Fibroblast of villous mesenchyme (primary cell): ENCODE results near the gene PFDN1. TPM values are rescaled to one million over a fixed set of nuclear protein-coding genes. Genes with fewer than 3 reads are reported as not detected.
A peak's percentile ranks its signal among the peaks of the same experiment; 100 is the strongest.

Source experiments
- DNase-seq: peaks from one replicate; pipeline ENCODE4 v3.0.0-alpha.2; 2010; ENCODE audit warnings: low read depth
- H3K4me3 ChIP-seq: 2 replicates; pipeline ENCODE4 v1.5.1; 2011; ENCODE audit warnings: low read depth, mild to moderate bottlenecking, low read length
- total RNA-seq: library from RNA; depleted of rRNA; stranded (reverse); fragments of >200 nt; gene quantifications from 2 replicates; pipeline ENCODE4 v1.2.3, GENCODE V29; 2012
- TF ChIP-seq, protein P1 (sequence below): IDR thresholded peaks from 2 replicates; pipeline ENCODE4 v1.5.1; 2012; ENCODE audit warnings: low read depth, mild to moderate bottlenecking, low read length; ENCODE audit not compliant: insufficient read depth

PFDN1 gene
- total RNA-seq, 1 donor = 69.1 TPM

DNA sequence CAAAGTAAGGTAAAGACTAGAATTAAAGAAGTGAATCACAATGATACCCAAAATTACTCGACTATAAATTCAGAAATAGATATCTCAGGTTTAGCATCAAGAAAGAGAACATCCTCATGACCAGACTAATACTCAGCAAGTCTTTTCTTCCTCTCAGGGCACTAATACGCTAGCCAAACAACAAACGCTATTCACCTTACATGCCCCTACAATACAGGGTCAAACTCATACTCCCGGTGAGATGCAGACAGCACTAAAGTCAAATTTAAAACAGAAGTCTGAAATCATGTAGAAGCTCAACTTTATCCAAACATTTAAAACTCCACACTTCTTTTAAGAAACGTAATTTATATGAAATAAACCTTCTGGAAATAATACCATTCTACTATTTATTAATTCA, 5.6 kb downstream of the PFDN1 start:
- TF ChIP-seq, protein P1, sequence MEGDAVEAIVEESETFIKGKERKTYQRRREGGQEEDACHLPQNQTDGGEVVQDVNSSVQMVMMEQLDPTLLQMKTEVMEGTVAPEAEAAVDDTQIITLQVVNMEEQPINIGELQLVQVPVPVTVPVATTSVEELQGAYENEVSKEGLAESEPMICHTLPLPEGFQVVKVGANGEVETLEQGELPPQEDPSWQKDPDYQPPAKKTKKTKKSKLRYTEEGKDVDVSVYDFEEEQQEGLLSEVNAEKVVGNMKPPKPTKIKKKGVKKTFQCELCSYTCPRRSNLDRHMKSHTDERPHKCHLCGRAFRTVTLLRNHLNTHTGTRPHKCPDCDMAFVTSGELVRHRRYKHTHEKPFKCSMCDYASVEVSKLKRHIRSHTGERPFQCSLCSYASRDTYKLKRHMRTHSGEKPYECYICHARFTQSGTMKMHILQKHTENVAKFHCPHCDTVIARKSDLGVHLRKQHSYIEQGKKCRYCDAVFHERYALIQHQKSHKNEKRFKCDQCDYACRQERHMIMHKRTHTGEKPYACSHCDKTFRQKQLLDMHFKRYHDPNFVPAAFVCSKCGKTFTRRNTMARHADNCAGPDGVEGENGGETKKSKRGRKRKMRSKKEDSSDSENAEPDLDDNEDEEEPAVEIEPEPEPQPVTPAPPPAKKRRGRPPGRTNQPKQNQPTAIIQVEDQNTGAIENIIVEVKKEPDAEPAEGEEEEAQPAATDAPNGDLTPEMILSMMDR = no peak
- no peak overlapping the region for H3K4me3 ChIP-seq
- no peak for DNase-seq

DNA sequence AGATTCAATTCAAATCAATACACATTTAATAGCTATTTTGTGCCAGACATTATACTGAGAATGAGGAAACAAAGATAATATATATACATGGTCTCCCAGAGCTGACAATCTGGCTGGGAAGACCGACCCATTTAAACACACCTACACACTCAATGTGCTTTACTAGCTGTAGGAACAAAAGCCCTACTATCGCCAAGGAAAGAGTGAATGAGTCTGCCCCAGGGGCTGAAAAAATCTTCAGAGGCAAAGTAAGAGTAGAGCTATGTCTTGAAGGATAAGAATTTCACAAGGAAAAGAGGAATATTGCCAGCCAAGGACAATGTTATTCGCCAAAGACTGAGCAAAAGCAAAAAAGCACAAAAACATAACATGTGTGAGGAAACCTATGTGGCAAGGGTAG, 6.6 kb downstream of the PFDN1 start:
- no peak overlapping the region for H3K4me3 ChIP-seq
- no peak for DNase-seq
- TF ChIP-seq, protein P1 = no peak

DNA sequence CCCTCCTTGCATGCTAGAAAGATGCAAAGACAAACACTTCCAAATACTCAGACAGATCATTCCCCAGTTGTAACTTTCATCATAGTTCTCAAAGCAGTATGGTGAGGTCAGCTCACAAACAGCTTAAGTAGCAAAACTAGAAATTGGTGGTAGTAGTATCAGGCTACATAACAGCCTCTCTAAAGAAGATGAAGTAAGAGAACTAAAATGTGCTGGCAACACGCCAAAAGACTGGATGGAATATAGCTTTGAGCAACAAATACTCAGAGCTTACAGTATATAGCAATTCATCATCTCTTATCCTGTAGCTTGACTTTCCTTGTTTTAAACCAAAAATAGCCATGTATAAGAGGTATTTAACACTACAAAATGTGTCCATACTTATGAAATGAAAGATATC, 7.5 kb downstream of the PFDN1 start:
- TF ChIP-seq, protein P1 = no peak
- peak; percentile 92 for DNase-seq
- no peak overlapping the region for H3K4me3 ChIP-seq

DNA sequence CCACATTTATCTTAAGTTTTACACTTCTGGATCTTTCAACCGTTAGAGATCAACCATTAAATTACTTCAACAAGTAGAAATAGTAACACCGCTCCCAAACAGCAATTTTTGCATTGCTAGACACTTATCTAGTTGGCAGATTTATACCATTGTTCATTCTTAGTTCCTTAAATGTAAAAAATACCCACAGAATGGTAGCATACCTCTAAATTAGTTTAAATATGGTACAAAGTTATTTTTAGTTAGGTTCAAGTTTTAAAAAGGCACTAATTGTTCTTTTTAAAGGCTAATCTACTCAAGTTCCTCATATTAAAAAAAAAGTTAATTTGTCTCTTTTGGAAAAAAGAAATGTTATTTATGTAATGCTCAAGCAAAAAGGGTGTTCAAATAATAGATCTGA, 8.1 kb downstream of the PFDN1 start:
- DNase-seq = no peak
- TF ChIP-seq, protein P1 = no peak
- no peak overlapping the region for H3K4me3 ChIP-seq

DNA sequence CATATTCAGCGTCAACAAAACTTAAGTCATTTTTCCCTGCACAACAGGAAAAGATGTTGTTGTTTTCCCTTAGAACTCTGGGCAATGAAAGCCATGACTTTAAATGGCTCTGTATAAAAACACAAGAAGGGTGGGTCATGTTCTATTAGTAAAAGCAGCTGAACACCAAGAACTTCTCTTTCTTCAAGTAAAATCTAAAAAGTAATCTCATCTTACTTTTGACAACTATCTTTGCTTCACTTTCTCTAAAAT, 9.1 kb downstream of the PFDN1 start:
- TF ChIP-seq, protein P1 = no peak
- no peak for DNase-seq
- H3K4me3 ChIP-seq = no peak overlapping the region

DNA sequence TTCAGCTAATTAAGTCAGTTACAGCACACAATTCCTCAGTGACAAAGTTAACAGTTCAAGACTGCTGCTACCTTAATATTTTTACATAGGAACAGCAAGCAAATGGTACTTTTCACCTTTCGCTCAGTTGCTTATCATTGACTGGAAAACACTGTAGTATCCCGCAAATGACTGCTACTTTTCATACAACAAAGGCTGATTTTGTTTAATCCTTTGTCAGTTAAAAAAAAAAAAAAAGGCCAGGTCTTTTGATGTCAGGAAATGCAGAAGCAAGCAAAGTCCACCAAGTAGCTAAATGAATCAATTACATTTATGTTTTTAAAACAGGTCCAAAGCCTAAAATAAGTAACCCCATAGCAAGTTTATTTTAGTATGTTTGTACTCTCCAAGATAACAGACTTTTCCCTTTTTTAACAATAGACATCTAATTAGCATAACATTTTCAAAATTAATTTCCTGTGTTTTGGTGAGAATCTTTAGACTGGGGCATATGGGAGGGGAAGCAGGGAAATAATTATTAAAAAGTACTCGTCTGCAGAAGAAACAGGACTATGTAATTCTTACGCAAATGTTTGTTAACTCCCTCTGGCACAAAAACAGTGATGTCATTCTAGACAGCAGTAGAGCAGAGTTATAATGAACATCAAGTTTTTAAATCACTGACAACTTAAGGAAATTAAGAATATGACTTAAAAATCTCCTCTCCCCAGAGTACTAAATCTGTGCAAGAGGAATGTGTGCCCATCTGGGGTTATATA, 9.6 kb downstream of the PFDN1 start:
- H3K4me3 ChIP-seq = no peak overlapping the region
- peak; percentile 68 for DNase-seq

More for the DNA sequence above, 9.6 kb downstream of the PFDN1 start:
- TF ChIP-seq, protein P1 = no peak
